HFF-Myc (cell line): Measurements from ENCODE around the gene TGFB2.

Experiments
- DNase-seq: peaks from one replicate; pipeline ENCODE4 v3.0.0-alpha.2; 2011; ENCODE audit warnings: low read depth; ENCODE audit errors: extremely low read depth
- H3K4me3 ChIP-seq: replicated peaks from 2 replicates; pipeline ENCODE4 v1.5.1; 2011; ENCODE audit warnings: low read depth, mild to moderate bottlenecking, control low read depth, low read length
- TF ChIP-seq, protein P1 (sequence below): IDR thresholded peaks from 2 replicates; pipeline ENCODE4 v1.5.1; 2012; ENCODE audit warnings: mild to moderate bottlenecking, low read depth, low read length, control low read depth; ENCODE audit errors: missing control alignments

Gene TGFB2

DNA sequence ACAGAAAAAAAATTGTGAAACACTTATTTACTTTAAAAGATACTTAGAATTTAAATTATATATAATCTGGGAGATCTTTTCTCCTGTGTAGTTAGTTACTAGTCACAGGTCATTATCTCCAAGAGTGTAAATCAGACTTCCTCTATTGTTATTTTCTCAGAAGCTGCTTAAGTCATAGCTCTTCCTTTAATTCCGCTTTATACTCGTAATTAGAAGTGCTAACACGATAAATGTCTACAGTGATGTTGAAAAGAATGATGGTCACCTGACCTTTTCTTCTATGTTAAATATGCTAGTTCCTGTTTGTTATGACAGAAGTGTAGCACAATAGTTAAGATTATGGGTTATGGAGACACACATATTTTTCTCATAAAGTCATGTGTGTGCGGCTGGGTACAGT, 123.6 kb downstream of the TGFB2 start:
- H3K4me3 ChIP-seq = no peak overlapping the region
- DNase-seq = no peak
- TF ChIP-seq, protein P1, sequence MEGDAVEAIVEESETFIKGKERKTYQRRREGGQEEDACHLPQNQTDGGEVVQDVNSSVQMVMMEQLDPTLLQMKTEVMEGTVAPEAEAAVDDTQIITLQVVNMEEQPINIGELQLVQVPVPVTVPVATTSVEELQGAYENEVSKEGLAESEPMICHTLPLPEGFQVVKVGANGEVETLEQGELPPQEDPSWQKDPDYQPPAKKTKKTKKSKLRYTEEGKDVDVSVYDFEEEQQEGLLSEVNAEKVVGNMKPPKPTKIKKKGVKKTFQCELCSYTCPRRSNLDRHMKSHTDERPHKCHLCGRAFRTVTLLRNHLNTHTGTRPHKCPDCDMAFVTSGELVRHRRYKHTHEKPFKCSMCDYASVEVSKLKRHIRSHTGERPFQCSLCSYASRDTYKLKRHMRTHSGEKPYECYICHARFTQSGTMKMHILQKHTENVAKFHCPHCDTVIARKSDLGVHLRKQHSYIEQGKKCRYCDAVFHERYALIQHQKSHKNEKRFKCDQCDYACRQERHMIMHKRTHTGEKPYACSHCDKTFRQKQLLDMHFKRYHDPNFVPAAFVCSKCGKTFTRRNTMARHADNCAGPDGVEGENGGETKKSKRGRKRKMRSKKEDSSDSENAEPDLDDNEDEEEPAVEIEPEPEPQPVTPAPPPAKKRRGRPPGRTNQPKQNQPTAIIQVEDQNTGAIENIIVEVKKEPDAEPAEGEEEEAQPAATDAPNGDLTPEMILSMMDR = no peak

DNA sequence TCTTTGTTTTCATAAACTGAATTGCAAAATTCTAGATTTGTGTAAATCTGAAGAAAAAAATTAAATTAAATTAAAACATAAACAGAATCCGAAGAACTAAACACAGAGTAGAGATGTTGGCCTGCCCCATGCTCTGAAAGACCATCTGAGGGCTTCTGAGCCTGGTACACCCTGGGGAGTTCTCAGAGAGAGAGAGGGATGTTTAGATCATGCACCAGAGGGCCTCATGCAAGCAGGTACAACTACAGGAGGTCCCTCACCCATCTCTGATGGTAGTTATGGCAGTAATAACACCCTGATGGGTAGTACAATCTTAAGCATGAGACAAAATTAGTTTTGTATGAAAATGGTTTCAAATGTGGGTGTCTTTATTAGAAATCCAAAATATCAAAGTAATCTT, 127.7 kb downstream of the TGFB2 start:
- no peak for DNase-seq
- TF ChIP-seq, protein P1 = no peak
- no peak overlapping the region for H3K4me3 ChIP-seq

DNA sequence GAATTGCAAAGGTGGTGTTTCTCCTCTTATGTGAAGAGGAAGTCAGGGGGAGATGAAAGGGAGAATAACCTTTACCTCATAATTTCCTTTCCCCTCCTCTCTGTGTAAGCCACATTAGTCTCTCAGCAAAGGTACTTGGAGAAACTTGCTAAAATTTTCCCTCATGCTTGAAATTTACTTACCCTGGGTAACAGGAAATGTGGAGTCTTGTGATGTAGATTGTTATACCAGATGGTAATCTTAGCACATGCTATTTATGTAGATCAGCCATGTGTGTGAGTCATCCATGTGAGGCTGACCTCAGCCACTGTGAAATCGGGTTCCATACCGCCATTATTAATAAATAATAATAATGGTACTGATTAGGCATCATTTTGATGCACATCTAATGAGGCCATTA, 128.4 kb downstream of the TGFB2 start:
- H3K4me3 ChIP-seq = no peak overlapping the region
- DNase-seq = no peak
- TF ChIP-seq, protein P1 = no peak

DNA sequence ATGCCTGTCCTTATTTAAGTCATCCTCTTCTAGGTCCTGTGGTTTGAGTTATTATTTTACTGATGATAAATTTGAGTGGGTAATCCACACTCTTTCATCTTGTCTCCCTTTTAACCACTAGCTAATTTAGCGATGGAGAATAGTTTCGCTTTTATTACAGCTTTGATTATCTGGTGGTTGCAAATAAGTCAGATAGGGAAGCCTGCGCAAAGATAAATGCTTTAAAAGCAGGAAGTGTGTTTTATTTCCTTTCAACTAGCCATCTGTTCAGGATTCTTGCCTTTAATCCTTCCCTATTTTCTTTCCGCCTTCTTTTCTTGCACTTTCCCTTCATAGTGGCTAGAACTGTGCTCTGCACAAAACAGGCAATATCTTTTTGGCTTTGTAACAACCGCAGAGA, 129.0 kb downstream of the TGFB2 start:
- no peak overlapping the region for H3K4me3 ChIP-seq
- TF ChIP-seq, protein P1 = no peak
- no peak for DNase-seq

DNA sequence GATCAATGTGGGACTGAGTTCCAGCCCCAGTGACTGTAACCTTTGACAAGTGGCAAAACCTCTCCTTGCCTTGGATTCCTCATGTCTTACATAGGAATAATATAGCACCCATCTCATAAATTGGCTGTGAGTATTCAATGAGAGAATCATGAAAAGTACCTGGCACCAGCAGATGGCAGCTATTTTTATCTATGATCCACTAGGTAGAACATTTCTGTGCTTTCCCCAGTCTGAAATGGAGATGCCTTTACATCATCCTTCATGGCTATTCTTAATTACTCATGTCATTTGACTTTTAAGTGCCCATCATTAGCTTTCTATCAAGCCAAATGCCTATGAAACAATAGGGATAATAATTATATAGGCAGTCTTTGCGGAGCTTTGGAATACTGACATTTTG, 130.1 kb downstream of the TGFB2 start:
- no peak for DNase-seq
- H3K4me3 ChIP-seq = no peak overlapping the region

DNA sequence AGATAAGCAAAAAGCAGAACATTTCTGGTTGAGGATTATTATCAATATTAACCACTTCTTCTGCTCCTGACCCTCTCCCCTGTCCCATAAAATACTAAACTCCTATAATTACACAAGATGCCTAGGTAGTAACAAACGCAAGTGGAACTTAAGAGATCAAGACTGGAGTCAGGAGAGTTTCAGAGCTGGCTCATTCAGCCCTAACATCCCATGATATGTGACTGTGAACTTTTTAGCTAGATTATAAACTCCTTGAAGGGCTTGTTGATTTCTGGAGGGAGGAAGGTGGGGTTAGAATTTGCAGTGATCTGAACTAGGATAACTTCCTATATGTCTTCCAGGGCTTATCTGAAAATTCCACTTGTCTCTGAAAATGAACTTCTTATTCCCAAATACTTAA, 130.6 kb downstream of the TGFB2 start:
- H3K4me3 ChIP-seq = no peak overlapping the region
- TF ChIP-seq, protein P1 = no peak
- DNase-seq = no peak

More for the DNA sequence above, 130.1 kb downstream of the TGFB2 start:
- TF ChIP-seq, protein P1 = no peak

DNA sequence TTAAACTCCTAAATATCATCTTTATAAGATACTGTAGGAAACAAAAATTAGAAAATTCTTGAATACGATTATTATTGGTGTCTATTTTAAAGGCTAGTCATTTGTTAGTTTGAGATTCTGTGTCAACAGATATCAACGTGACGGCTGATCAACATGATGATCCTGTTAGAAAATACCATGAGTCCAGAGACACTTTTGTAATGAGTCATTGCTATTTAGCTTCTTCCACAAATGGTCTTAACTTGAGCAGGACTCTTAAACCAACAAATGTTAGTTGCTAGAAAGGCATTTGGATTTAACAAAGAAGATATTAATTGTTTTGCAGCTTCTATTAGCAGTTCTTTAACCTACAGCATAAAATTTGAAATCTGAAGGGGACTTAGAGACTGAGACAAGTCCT, 131.2 kb downstream of the TGFB2 start:
- TF ChIP-seq, protein P1 = no peak
- DNase-seq = no peak

More for the DNA sequence above, 131.2 kb downstream of the TGFB2 start:
- H3K4me3 ChIP-seq = no peak overlapping the region
